IMR-90 (cell line): Measurements from ENCODE around the gene TCAP.

Source experiments
- BHLHE40 ChIP-seq: fragments of 150-350 bp; IDR thresholded peaks from 2 replicates; pipeline ENCODE4 v1.6.1; 2016; ENCODE audit warnings: mild to moderate bottlenecking, low read depth, low read length
- CEBPB ChIP-seq: IDR thresholded peaks from 2 replicates; pipeline ENCODE4 v1.6.1; 2012; ENCODE audit warnings: low read depth, low read length, improper control_type of control experiment
- CTCF ChIP-seq: conservative IDR thresholded peaks from 2 replicates; pipeline ENCODE4 v1.5.1; 2012; ENCODE audit warnings: mild to moderate bottlenecking, low read depth, low read length, improper control_type of control experiment

GRCh38 chr17:39678340-39679116 lies 13.4 kb downstream of the TCAP start:
- TF ChIP-seq CTCF: no peak
- no peak for TF ChIP-seq BHLHE40
- no peak for TF ChIP-seq CEBPB
